Stimulated activated CD8-positive, alpha-beta memory T cell treated with anti-CD3 and anti-CD28 coated beads, Interleukin-12 subunit alpha, Interleukin-12 subunit beta, amount 100 ng/mL, for 1 hour (primary cell): ENCODE data around the gene PAX5.
"Not testable (repeated sequence)": the region's sequence is repeated elsewhere in the genome, so short reads cannot be mapped to it uniquely, and the experiment has no call there.

Experiments
- DNase-seq: peaks from one replicate; pipeline ENCODE4 v3.0.0-alpha.2; 2020; ENCODE audit warnings: low read depth

Gene PAX5

GRCh38 chr9:36877239-36877638 lies 156.8 kb downstream of the PAX5 start:
- DNase-seq: no peak

GRCh38 chr9:36876056-36876455 lies 158.0 kb downstream of the PAX5 start:
- DNase-seq: no peak

- no peak for DNase-seq
Measured at GRCh38 chr9:36874921-36875320, 159.1 kb downstream of the PAX5 start.

GRCh38 chr9:36874261-36874660 lies 159.8 kb downstream of the PAX5 start:
- no peak for DNase-seq

GRCh38 chr9:36873247-36873875 lies 160.7 kb downstream of the PAX5 start:
- DNase-seq: peak; percentile 60

GRCh38 chr9:36872641-36873040 lies 161.4 kb downstream of the PAX5 start:
- no peak for DNase-seq

GRCh38 chr9:36871606-36872005 lies 162.5 kb downstream of the PAX5 start:
- no peak for DNase-seq

GRCh38 chr9:36870960-36871359 lies 163.1 kb downstream of the PAX5 start:
- no peak for DNase-seq

GRCh38 chr9:36869605-36870004 lies 164.5 kb downstream of the PAX5 start:
- not testable (repeated sequence) for DNase-seq

GRCh38 chr9:36868586-36869282 lies 165.3 kb downstream of the PAX5 start:
- DNase-seq: no peak

GRCh38 chr9:36867672-36868471 lies 166.2 kb downstream of the PAX5 start:
- no peak for DNase-seq

- DNase-seq: no peak
Measured at GRCh38 chr9:36867241-36867640, 166.8 kb downstream of the PAX5 start.

- DNase-seq: no peak
Measured at GRCh38 chr9:36866840-36867239, 167.2 kb downstream of the PAX5 start.

GRCh38 chr9:36865731-36866635 lies 168.1 kb downstream of the PAX5 start:
- DNase-seq: no peak

- no peak for DNase-seq
Measured at GRCh38 chr9:36864491-36865410, 169.3 kb downstream of the PAX5 start.

- DNase-seq: no peak
Measured at GRCh38 chr9:36862206-36863145, 171.6 kb downstream of the PAX5 start.

GRCh38 chr9:36861528-36862205 lies 172.4 kb downstream of the PAX5 start:
- DNase-seq: no peak

- no peak for DNase-seq
Measured at GRCh38 chr9:36858805-36859375, 175.2 kb downstream of the PAX5 start.
